Activated naive CD4-positive, alpha-beta T cell treated with anti-CD3 and anti-CD28 coated beads for 36 hours (primary cell): ENCODE data around the gene TMEM236. TPM values are rescaled to one million over a fixed set of nuclear protein-coding genes. Genes with fewer than 3 reads are reported as not detected.

Experiments used
- CTCF ChIA-PET: fragments of 350-600 bp; sonication (Branson Sonifier 250); formaldehyde crosslinking; loops from one replicate; lab custom pipeline; 2021; ENCODE audit warnings: antibody characterized with exemption; lab: Charles Lee
- DNase-seq: peaks from one replicate; pipeline ENCODE4 v3.0.0-alpha.2; 2020
- H3K27ac Mint-ChIP-seq: one replicate; pipeline ENCODE4 v1.8.0; 2021; ENCODE audit warnings: mild to moderate bottlenecking, mixed read lengths
- H3K27me3 Mint-ChIP-seq: one replicate; pipeline ENCODE4 v1.8.0; 2021; ENCODE audit warnings: low read depth, mixed read lengths
- H3K36me3 Mint-ChIP-seq: one replicate; pipeline ENCODE4 v1.8.0; 2021; ENCODE audit warnings: low read depth, mixed read lengths
- H3K4me1 Mint-ChIP-seq: one replicate; pipeline ENCODE4 v1.8.0; 2021; ENCODE audit warnings: low read depth, mixed read lengths
- H3K4me3 Mint-ChIP-seq: one replicate; pipeline ENCODE4 v1.8.0; 2021; ENCODE audit warnings: mild to moderate bottlenecking, moderate library complexity, mixed read lengths
- H3K9me3 Mint-ChIP-seq: one replicate; pipeline ENCODE4 v1.8.0; 2021; ENCODE audit warnings: mixed read lengths
- intact Hi-C: fragments of 100-400 bp; cut with micrococcal nuclease; formaldehyde crosslinking; loops from one replicate; pipeline ENCODE4 v1.15.1; 2023
- total RNA-seq, 2 experiments: library from RNA; stranded (reverse); gene quantifications; one replicate each; pipeline ENCODE4 v1.2.3, GENCODE V29; 2021

TMEM236 gene
- total RNA-seq, 2 experiments from 2014 or later = not detected

DNA sequence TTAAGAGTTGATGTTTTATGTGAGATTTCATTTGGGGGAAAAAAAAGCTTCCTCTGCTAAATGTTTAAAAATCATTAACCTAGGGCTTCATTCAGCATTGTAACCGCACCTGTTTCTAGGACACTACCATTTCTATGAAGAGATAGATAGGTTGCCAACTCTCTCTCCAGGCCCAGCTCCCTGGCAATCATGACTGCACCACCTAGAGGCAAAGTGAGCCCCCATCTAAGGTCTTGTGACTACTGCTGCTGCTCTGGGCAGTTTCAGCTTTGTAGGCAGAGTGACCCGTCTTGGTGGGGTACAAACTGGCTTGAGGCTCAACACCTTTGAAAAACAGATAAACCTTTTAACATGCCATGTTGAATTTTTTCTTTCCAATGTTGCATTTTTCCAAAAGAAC lies 29.9 kb downstream of the TMEM236 start:
- intact Hi-C loops = no loop called here
- no peaks in the 10 kb centered on the region for H3K36me3 Mint-ChIP-seq
- H3K27ac Mint-ChIP-seq = no peak overlapping the region
- no peak overlapping the region for H3K4me3 Mint-ChIP-seq
- H3K27me3 Mint-ChIP-seq = peaks cover 2% of the 10 kb centered on the region
- CTCF ChIA-PET = interaction anchor here (0.7 kb wide), 1 partner anchor 55 kb away, joined by 4 read pairs; no protein-coding TSS in a partner anchor
- no peaks in the 10 kb centered on the region for H3K4me1 Mint-ChIP-seq
- DNase-seq = no peak
- H3K9me3 Mint-ChIP-seq = no peaks in the 10 kb centered on the region

DNA sequence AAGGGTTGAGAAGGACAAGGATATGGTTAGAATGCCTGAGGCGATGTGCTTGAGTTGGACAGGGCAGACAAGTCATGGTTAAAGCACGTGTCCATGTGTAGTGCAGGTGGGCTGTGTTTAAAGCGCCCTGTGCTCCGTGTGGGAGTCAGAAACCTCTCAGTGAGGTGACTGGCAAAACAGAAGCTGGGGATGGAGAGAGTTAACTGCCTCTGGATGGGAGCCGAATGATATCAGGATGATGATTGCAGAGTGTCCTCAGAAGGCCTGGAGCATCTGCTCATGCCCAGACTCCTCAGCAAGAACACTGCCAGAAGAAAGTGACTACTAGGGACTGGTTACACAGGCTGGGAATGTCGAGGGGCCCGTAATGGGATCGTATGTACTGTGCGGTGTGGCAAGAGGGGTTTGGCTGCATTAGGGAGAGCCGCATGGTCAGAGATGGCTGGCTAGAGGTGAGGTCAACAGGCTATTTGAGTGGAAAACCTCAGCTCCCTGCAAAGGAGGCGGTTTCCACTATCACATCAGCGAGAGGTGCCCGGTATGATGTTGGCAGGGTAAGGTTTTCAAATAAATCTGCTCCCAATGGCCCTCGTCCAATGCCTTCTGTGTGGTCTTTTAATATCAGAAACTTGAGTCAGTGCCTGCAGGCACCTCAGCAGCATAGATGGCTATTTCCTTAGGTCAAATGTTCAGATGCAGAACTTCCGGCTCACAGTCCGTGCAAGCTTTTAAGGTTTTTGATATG lies 31.1 kb downstream of the TMEM236 start:
- Mint-ChIP-seq H3K27me3 (peaks cover 2% of the 10 kb centered on the region), H3K4me3 (no peak overlapping the region), H3K36me3 (no peaks in the 10 kb centered on the region), H3K27ac (no peak overlapping the region), H3K9me3 (no peaks in the 10 kb centered on the region), H3K4me1 (no peaks in the 10 kb centered on the region)
- CTCF ChIA-PET = no interaction called here
- intact Hi-C loops = no loop called here
- no peak for DNase-seq

DNA sequence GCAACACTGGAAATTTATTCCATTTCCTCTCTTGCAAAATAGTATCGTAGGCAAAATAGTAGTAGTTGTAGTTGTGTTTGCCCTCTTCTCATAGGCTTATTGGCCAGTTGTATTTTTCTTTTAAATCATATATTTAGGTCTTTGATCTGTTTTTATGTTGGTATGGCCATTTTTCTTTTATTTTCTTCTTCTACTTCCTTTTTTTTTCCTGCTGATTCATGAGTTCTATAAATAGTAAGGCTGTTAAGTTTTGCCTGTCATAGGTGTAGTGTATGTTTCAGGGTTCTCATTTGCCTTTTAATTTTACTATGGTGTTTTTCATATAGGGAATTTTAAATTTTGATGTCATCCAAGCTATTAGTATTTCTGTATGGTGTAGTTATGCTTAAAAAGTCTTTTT lies 31.8 kb downstream of the TMEM236 start:
- CTCF ChIA-PET = no interaction called here

DNA sequence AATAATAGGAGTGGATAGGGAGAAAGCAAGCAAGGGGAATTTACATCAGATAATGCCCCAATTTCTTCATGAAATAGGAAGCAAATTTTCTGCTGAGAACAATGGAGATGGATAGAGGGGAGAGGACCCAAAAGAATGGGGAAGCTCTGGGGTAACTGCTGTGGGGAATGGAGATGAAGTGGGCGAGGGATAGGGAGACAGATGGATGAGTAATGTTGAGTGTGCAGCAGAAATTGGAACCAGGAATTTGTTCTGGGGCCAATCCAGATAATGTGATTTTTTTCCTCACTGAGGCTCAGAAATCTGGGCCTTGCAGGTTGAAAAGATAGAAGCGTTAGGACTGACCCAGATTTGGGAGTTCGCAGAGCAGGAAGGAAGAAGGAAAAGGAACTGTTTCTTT lies 32.7 kb downstream of the TMEM236 start:
- intact Hi-C loops = no loop called here
- no peak overlapping the region for H3K4me3 Mint-ChIP-seq
- H3K36me3 Mint-ChIP-seq = no peaks in the 10 kb centered on the region
- H3K4me1 Mint-ChIP-seq = no peaks in the 10 kb centered on the region
- CTCF ChIA-PET = no interaction called here
- no peak overlapping the region for H3K27ac Mint-ChIP-seq
- H3K9me3 Mint-ChIP-seq = no peaks in the 10 kb centered on the region
- no peak for DNase-seq
- peaks cover 2% of the 10 kb centered on the region for H3K27me3 Mint-ChIP-seq

More for the DNA sequence above, 31.8 kb downstream of the TMEM236 start:
- Mint-ChIP-seq H3K4me1 (no peaks in the 10 kb centered on the region), H3K27me3 (peaks cover 2% of the 10 kb centered on the region), H3K36me3 (no peaks in the 10 kb centered on the region), H3K4me3 (no peak overlapping the region), H3K27ac (no peak overlapping the region), H3K9me3 (no peaks in the 10 kb centered on the region)
- intact Hi-C loops = no loop called here
- DNase-seq = no peak

DNA sequence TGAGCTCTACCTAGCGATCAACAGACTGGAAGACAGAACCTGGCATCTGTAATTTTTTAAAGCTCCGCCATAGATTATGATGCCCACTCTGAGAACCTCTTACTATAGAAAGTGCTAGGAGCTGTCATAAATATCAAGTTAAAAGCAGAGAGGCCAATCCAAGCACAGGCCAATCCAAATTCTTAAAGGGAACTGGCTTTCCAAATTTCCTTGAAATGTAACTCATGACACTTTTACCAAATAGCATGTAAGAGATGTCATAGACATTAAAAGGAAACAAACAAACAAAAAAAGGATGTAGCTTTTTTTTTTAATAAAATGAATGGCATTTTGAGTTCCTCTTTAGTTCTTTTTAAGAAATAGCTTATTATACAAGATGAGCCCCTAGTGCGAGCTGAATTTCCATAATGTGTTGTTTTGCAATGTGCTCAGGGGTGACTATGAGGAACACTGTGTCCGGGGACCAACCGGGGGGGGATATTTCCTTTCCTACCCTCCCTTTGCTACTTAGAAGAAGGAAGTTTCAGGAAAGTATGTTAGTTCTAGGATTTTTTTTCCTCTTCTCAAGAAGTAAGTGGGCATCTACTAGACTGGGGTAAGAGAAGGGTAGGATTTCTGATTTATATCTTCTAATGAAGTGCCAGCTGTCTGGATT lies 33.4 kb downstream of the TMEM236 start:
- intact Hi-C loops = no loop called here
- Mint-ChIP-seq H3K36me3 (no peaks in the 10 kb centered on the region), H3K27me3 (peaks cover 2% of the 10 kb centered on the region), H3K27ac (no peak overlapping the region), H3K4me3 (no peak overlapping the region), H3K4me1 (no peaks in the 10 kb centered on the region), H3K9me3 (no peaks in the 10 kb centered on the region)
- no peak for DNase-seq
- CTCF ChIA-PET = no interaction called here

DNA sequence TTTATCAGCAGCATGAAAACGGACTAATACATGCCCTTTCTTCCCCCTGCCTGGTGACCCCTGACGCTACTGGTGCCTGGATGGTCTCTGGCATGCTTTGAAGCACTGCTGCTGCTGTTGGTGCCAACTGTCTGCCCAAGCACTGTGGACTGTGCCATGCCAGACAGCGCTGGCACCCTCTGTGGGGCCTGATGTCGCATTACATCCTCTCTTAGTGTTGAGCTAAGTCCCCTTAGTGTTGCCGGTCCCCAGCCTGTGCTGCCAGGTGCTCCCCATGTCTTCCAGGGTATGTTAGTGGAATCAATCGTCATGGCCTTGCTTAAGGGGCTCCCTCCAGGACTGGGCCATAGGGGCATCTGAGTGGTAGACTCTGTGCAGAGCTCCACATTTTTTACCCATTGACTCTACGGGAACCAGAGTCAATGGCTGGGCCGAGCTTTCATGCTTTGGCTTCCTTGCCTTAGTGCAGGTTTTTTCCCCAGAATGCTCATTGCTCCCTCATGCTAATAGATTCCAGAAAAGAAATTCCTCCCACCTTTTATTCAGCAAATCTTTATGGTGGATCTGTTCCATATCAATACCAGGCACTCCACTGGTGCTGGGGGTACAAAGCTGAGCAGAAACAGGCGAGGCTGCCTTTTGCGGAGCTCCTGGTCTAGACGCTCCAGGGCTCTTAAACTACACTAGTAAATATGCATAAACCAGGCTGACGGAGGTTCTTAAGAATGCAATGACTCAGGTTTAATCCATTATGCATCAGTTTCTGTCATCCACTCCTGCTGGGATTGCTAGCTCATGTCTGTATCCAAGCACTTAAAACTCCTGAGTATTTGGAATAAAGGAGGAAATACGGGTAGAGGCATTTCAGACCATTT lies 35.3 kb downstream of the TMEM236 start:
- no peak overlapping the region for H3K4me3 Mint-ChIP-seq
- no peak overlapping the region for H3K27ac Mint-ChIP-seq
- CTCF ChIA-PET = interaction anchor here (0.6 kb wide), 1 partner anchor 155 kb away, joined by 3 read pairs; no protein-coding TSS in a partner anchor
- H3K4me1 Mint-ChIP-seq = no peaks in the 10 kb centered on the region
- intact Hi-C loops = no loop called here
- H3K9me3 Mint-ChIP-seq = no peaks in the 10 kb centered on the region
- no peak for DNase-seq
- H3K27me3 Mint-ChIP-seq = no peaks in the 10 kb centered on the region
- H3K36me3 Mint-ChIP-seq = no peaks in the 10 kb centered on the region

DNA sequence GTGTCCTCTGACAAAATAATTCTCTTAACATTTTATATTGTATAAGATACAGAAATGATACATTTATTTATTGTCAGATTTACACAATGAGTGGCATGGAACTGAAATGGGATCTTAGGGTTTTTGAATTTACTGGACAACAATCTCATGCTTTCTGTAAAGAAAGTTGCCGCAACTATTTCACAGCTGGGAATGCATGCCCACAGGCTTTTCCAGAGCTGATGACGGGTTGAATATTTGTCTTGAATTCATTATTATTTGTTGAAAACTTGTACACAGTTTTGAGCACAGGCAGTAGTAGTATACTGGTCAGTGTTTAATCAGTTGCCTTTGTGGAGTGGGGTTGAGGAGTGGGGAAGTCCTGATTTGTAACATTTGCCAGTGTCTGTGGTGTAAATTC lies 36.6 kb downstream of the TMEM236 start:
- no peak for DNase-seq
- H3K27ac Mint-ChIP-seq = no peak overlapping the region
- H3K4me3 Mint-ChIP-seq = no peak overlapping the region
- no peaks in the 10 kb centered on the region for H3K27me3 Mint-ChIP-seq
- no peaks in the 10 kb centered on the region for H3K36me3 Mint-ChIP-seq
- CTCF ChIA-PET = no interaction called here
- intact Hi-C loops = no loop called here
- H3K4me1 Mint-ChIP-seq = no peaks in the 10 kb centered on the region
- H3K9me3 Mint-ChIP-seq = no peaks in the 10 kb centered on the region

DNA sequence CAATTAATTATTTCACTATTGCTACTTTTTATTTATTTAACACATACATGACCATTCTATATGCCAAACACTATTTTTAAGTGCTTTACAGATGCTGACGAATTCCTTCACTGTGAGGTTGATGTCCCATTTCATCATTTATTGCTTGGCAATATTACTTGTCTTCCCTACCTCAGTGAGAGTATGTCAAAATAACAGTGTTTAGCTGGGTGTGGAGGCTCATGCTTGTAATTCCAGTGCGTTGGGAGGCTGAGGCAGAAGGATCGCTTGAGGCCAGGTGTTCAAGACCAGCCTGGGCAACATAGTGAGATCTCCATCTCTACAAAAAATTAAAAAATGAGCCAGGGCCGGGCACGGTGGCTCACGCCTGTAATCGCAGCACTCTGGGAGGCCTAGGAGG lies 37.4 kb downstream of the TMEM236 start:
- intact Hi-C loops = no loop called here
- Mint-ChIP-seq H3K27me3 (no peaks in the 10 kb centered on the region), H3K4me1 (no peaks in the 10 kb centered on the region), H3K4me3 (no peak overlapping the region), H3K9me3 (no peaks in the 10 kb centered on the region), H3K27ac (no peak overlapping the region), H3K36me3 (no peaks in the 10 kb centered on the region)
- CTCF ChIA-PET = no interaction called here
- DNase-seq = no peak

DNA sequence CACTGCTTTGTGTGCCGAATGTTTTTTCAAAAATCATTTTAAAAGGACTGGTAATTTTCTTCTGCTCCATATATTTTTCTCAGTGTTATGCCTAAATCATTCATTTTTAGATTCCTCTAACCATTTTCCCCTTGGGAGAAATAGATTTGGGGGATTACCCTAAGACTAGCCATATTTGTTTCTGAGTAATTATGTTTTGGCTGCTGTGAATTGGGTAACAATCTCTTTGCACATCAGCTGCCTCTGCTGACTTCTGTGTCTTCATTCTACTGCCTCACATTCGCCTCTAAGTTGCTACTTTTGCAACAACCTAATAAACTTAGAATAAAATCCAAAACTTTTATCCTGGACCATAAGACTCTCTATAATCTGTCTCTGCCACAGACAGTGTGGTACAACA lies 38.6 kb downstream of the TMEM236 start:
- DNase-seq = no peak
- CTCF ChIA-PET = no interaction called here
- intact Hi-C loops = no loop called here
- no peaks in the 10 kb centered on the region for H3K27me3 Mint-ChIP-seq
- no peaks in the 10 kb centered on the region for H3K4me1 Mint-ChIP-seq
- no peak overlapping the region for H3K27ac Mint-ChIP-seq
- no peaks in the 10 kb centered on the region for H3K9me3 Mint-ChIP-seq
- no peaks in the 10 kb centered on the region for H3K36me3 Mint-ChIP-seq
- no peak overlapping the region for H3K4me3 Mint-ChIP-seq

DNA sequence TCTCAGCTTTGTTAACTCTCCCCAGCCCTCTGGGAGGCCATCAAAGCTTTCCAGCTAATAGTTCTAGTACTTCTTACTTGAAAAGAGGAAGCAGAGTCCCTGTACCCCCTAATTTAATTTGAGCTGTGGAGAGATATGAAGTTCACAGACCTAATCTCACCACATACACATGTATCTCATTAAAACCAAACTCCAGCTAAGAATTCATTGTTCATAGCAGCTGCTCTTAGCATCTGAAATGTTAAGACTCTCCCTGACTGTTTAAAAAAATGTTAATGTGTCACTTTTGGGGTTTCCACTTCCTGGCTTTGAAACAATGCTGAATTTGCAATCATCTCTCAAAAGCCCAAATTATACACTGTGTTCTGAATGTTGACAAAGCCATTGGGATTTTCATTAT lies 41.0 kb downstream of the TMEM236 start:
- intact Hi-C loops = no loop called here
- H3K36me3 Mint-ChIP-seq = no peaks in the 10 kb centered on the region
- H3K4me3 Mint-ChIP-seq = no peak overlapping the region
- no peak overlapping the region for H3K27ac Mint-ChIP-seq
- no peaks in the 10 kb centered on the region for H3K4me1 Mint-ChIP-seq
- H3K27me3 Mint-ChIP-seq = no peaks in the 10 kb centered on the region
- no peaks in the 10 kb centered on the region for H3K9me3 Mint-ChIP-seq
- CTCF ChIA-PET = interaction anchor here (1.4 kb wide), 1 partner anchor 8 kb away, joined by 5 read pairs; no protein-coding TSS in a partner anchor
- no peak for DNase-seq

DNA sequence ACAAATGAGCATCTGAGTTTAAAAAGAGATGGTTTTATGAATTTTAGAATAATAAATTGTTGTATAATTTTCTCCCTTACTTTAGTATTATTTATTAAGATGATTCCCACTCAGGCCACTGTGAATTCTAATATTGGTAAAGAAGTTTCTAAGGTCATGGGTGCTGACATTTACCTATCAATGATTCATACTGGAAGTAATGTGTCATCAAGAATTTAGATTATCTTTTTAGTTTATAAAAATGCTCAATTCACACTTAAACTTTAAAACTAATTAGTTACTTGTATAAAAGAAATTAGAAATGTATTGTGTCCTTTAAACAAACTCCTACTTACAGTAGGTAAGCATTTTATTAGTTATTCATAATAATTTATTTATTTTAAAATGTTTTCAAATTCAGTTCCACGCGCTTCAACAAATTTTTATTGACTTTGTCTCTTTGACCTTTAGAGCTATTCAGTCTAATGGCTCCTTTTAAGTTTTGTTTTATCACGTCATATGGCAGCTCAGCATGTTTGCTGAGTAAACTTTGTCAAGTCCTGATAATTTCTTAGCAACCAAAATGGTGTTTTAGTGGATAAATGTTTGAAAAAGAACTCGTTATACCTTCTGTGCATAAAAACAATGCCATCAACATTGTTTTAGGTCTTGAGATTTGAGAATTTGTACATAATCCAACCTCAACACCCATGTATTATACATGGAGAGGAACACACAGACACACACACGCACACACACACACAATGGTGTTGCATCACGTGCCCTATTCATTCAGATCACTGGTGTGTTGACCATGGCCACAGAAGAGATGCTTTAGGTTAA lies 42.0 kb downstream of the TMEM236 start:
- Mint-ChIP-seq H3K27ac (no peak overlapping the region), H3K9me3 (no peaks in the 10 kb centered on the region), H3K27me3 (no peaks in the 10 kb centered on the region), H3K36me3 (no peaks in the 10 kb centered on the region), H3K4me3 (no peak overlapping the region), H3K4me1 (no peaks in the 10 kb centered on the region)
- DNase-seq = no peak
- CTCF ChIA-PET = interaction anchor here (0.6 kb wide), 1 partner anchor 183 kb away, joined by 6 read pairs; no protein-coding TSS in a partner anchor
- intact Hi-C loops = no loop called here

DNA sequence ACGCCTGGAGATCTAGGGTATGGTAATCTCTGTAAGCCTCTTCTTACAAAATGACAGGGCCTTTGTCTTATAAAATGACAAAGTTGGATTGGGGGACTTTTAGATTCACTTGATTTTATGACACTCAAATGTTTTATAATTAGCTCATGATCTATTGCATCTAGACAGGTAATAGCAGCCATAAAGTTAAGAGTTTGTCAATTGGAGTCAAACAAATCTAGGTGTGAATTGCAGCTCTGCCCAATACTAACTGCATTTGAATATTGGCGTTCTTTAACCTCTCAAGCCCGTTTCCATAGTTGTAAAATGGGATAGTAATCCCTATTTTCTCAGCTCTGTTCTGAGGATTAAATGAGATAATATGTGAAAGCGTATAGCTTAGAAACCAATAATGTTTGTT lies 43.1 kb downstream of the TMEM236 start:
- H3K4me1 Mint-ChIP-seq = no peaks in the 10 kb centered on the region
- H3K4me3 Mint-ChIP-seq = no peak overlapping the region
- intact Hi-C loops = no loop called here
- no peaks in the 10 kb centered on the region for H3K9me3 Mint-ChIP-seq
- no peaks in the 10 kb centered on the region for H3K27me3 Mint-ChIP-seq
- CTCF ChIA-PET = no interaction called here
- no peak for DNase-seq
- H3K27ac Mint-ChIP-seq = no peak overlapping the region
- H3K36me3 Mint-ChIP-seq = no peaks in the 10 kb centered on the region
